GDM1 (cell line): ENCODE results near the gene REV1.
"Not testable (repeated sequence)": the region's sequence is repeated elsewhere in the genome, so short reads cannot be mapped to it uniquely, and the experiment has no call there.

Source experiments
- DNase-seq: peaks from one replicate; lab custom pipeline; 2025; lab: John Stamatoyannopoulos, UW

The REV1 gene

DNA sequence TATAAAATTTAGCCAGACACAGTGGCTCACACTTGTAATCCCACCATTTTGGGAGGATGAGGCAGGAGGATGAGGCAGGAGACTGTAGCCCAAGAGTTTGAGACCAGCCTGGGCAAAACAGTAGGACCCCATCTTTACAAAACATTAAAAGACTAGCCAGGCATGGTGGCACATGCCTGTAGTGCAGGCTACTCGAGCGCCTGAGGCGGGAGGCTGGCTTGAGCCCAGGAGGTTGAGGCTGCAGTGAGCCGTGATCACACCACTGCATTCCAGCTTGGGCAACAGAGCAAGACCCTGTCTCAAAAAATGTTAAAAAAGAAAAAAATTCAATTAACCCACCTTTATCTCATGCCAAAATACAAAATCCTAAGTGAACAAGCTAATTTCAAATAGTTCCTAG is 4.0 kb downstream of the REV1 start:
- no peak for DNase-seq

DNA sequence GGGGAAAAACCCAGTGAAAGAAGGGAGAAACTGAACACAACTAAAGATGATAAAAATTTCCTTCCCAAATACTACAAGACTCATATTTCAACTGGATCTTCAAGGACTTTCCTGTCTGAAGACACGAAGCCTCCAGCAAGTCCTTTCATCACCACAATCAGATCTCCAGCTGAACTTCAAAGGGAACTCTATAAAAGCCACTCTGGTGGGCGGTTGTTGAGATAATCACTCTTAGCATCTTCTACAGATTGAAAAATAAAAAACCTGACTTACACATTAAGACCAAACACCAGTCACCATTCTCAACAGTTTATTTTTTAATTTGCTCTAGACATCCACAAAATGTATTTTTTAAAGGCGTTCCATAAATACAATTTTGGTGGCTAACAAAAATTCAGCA is 4.4 kb downstream of the REV1 start:
- no peak for DNase-seq

DNA sequence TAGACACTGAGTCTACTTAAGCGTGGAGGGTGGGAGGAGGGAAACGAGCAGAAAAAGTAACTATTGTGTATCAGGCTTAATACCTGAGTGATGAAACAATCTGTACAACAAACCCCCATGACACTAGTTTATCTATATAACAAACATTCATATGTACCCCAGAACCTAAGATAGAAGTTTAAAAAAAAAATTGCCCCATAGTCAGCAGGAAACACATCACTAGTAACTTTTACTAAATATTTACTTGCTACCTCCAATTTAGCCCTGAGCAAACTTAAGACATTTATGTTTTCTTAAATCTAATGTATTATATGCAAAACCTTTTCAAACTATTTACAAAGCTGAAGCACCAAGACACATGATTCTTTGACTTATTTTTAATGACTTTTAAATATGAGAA is 5.6 kb downstream of the REV1 start:
- DNase-seq, result no peak

DNA sequence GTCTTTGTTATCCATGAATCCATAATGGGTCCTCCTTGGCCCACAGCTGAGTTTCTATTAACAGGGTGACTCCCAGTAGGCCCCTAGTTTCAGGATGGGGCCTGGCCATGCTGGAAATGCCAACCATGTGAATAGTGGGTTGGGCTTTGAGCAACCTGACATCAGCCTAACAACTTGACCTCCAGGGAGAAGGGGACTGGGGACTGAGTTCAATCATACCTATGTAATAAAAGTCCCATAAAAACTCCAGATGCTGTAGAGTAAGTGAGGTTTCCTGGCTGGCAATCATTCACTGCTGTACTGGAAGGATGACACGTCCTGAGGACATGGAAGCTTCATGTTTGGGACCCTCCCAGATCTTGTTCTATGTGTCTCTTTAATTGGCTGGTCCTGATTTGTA is 7.9 kb downstream of the REV1 start:
- DNase-seq, result no peak

DNA sequence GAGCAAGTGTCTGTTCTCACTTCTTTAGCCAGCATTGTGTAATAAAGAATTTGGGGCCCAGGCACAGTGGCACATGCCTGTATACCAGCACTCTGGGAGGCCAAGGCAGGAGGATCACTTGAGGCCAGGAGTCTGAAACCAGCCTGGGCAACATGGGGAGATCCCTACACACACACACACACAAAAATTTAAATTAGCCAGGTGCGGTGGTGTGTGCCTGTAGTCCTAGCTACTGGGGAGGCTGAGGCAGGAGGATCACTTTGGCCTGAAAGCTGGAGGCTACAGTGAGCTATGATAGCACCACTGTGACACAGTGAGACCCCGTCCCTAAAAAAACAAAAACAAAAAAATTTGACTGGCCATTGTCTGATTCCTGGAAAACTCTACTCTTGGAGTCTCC is 8.3 kb downstream of the REV1 start:
- no peak for DNase-seq

DNA sequence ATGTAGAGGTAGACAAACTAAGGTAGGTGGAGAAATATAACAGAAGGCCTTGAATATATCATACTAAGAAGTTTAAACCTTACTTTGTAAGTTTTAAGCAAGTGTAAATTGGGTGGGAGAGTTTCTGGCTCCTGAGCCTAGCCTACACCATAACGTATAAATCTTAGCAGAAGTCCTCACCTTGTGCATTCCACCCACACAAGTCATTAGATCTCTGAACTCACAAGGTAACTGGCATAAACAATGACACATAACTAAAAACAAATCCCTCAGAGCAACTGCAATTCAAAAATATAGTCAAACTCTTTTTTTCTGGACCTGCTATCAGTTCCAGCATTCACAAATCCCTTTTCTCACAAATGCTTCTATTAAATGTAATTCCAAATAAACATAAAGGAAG is 9.4 kb downstream of the REV1 start:
- DNase-seq, result no peak

DNA sequence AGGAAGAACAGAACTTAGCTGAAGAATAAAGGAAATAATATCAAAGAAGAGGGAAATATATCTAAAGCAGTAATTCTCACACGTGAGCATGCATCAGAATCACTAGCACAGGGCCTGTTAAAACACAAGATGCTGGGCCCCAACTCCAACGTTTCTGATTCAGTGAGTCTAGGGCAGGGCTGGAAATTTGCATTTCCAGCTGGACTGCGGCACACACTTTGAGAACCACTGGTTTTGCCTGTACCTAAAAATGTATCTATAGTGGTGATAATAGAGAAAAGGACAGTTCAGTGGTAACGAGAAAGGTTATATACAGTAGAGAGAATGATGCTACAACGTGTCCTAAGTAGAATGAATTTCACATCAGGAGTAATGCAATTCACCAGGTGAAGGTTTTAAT is 11.2 kb downstream of the REV1 start:
- no peak for DNase-seq

DNA sequence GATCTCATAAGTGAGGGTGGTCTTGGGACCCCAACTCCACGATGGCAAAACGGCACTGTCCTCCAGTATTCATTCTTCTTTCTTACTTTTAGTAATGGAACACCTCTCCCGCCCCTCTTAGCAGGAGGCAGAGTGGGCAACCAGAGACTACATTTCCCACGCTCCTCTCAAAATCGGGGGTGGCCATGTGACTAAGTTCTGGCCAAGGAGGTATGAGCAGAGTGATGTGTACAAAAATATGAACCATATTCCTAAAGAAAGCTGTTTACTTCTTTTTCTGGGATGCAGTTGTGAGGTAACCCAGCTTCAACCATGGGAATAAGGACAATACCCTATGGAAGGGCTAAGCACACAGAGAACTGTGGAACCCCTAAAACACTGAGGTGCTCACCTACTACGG is 12.8 kb downstream of the REV1 start:
- no peak for DNase-seq

DNA sequence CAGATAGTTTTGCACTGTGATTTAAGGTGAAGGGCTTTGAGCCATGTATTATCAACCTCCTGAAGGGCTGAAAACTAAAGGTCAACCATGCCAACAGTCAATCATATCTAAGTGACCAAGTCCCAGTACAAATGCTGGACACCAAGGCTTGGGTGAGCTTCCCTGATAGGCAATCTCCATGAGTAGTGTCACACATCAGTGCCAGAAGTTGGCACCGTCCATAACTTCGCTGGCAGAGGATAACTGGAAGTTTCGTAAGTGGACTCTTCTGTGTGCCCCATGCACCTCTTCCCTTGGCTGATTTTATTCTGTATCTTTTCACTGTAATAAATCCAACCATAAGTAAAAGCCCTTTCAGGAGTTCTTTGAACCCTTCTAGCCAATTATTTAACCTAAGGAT is 13.2 kb downstream of the REV1 start:
- DNase-seq, result no peak

DNA sequence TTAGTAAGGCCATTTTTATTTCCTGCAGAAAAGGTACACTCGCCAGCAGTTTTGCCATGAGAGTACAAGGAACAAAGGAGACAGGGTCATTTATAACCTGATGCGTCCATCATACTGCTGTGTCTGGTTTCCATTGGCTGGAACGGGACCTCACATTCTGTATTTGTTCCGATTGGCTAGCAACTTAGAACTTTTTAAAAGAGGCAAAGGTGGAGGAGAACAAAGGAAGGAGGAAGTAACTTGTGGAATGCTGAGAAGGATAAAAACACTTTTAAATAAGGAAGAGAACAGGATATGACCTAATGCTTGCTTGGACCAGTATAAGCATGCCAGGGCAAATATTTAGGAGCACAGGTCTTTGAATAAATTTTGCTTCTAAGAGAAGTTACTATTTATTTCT is 14.7 kb downstream of the REV1 start:
- not testable (repeated sequence) for DNase-seq

DNA sequence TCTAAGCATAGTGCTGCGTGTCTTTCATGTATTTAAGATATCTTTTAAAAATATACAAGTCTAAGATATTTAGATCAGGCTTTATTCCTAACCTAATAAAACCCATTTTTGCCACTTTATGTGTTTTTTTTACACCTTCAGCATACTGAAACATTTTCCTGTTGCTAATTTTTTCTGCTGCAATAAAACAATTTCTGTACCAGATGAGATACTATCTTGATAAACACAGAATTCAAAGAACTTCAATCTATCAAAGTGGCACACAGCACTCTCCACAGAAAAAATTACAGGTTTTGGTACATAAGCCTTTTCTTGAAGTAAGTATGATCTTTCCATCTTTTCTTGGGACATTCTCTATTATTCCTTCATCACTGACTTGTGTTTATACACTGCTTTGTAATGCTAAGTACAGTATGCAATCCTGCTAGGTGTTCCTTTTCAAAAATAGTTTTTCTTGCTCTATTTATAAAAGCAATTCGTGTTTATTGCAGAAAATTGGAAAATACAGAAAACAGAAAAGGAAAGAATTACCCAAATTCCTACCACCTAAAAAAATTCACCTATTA is 16.2 kb downstream of the REV1 start:
- DNase-seq, result no peak

DNA sequence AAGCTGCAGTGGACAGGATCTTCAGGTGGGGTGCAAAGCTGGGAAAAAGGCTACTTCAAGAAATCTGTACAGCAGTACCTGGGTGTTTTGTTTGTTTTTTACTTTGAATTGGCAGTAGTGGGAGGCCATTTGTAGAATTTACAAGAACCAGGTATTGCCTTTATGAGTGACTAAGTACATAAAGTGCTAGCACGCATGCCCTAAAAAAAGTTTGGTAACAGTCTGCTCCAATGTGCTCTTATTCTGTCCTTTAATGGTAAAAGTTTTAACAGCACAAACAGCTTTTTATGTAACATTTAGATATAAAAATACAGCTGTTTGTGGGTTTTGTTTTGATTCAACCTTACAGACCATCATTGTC is 17.2 kb downstream of the REV1 start:
- no peak for DNase-seq

DNA sequence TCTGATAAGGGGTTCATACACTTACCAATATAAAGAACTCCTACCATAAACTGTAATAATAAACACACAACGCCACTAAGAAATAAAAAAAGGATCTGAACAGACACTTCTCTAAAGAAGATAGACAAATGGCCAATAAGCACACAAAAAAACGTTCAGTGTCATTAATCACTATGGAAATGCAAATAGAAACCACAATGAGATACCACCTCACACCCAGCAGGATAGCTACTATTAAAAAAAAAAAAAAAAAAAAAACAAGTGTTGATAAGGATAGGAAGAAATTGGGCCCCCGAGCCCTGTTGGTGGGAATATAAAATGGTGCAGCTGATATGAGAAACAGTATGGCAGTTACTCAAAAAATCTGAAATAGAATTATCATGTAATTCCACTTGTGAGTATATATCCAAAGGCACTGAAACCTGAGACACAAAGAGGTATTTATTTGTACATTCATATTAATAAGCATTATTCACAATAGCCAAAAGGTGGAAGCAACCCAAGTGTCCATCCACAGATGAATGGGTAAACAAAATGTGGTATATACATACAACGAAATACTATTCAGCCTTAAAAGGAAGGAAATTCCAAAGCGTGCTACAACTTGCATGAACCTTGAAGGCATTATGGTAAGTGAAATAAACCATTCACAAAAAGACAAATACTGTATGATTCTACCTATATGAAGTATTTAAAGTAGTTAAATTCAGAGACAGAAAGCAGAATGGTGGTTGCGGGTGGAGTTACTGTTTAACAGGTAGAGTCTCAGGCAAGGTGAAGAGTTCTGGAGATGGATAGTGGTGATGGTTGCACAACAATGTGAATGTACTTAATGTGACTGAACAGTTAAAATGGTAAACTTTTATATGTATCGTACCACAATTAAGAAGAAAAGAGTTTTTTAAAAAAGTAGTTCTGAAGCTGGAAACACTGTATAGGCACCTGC is 17.9 kb downstream of the REV1 start:
- DNase-seq, result no peak

DNA sequence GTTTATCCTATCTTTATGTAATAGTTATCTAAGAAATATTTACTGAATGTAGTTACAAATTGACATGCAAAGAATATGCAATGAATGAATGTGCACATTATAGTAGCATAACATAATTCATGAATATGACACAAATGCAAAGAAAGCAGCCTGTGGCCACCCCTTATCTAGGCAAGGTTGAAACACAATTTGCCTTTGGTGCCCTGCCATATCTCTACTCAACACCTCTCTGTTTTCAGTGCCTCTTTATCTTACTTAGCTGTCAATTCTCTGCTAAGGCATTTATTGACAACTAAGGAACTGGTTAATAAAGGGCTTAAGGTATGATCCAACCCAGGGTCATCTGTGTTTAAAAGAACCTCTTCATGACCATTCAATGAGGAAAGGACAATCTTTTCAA is 18.9 kb downstream of the REV1 start:
- no peak for DNase-seq

DNA sequence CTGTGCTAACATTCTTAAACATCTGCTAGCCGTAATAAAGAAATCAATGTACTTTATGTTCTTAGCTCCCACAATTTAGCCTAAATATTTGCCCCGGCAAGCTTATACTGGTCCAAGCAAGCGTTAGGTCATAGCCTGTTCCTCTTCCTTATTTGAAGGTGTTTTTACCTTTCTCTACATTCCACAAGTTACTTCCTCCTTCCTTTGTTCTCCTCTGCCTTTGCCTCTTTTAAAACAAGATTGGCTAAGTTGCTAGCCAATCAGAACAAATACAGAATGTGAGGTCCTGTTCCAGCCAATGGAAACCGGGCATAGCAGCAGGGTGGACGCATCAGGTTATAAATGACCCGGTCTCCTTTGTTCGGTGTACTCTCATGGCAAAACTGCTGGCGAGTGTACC is 19.4 kb downstream of the REV1 start:
- not testable (repeated sequence) for DNase-seq

DNA sequence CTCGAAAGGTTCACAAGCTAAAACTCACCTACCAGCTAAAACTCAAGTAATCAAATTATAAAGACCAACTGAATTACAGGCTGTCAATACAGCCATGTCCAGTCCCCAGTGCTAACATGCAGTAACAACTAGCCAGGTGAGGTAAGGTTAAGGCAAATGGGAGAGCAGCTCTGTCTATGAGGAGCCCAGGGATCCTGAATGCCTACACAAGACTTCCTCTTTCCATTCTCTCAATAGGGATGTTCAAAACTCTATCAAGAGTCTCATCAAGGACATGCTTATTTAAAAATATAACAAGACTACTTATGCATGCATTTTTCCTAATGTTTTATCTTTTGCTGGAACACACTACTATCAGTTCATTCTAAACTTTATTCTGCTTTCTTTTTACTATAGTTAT is 20.4 kb downstream of the REV1 start:
- DNase-seq, result no peak

DNA sequence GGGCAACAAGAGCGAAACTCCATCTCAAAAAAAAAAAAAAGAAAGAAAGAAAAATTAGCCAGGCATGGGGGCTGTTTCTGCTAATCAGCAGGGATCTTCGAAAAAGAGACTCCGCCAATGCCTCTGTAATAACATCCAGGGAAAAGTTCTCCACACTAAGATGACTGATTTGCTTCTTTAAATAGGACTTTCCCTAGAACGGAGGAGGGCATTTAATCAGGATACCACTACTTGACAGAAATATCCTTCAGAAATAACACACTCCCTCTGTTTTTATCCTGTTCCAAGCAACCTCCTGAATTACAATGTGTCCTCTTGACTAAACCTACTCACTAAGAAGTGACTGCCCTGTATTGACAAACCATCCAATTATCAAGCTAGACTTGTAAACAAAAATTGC is 21.7 kb downstream of the REV1 start:
- DNase-seq, result no peak

DNA sequence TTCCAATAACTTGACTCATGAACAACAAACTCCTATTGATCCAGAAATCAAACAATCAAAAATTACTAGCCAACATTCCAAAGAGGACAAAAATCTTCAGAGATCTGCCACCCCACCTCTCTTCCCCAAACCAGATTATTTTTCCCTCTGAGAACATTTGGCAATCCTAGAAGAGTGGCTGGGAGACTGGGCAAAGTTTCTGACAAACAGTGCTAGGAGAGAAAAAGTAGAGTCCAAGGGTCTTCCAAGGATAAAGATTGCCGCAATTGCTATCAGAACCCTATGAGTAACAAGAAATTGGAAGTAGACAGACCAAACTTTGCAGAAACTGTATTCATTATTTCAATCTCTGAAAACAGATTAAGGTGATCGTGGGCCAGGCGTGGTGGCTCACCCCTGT is 22.4 kb downstream of the REV1 start:
- DNase-seq, result no peak

DNA sequence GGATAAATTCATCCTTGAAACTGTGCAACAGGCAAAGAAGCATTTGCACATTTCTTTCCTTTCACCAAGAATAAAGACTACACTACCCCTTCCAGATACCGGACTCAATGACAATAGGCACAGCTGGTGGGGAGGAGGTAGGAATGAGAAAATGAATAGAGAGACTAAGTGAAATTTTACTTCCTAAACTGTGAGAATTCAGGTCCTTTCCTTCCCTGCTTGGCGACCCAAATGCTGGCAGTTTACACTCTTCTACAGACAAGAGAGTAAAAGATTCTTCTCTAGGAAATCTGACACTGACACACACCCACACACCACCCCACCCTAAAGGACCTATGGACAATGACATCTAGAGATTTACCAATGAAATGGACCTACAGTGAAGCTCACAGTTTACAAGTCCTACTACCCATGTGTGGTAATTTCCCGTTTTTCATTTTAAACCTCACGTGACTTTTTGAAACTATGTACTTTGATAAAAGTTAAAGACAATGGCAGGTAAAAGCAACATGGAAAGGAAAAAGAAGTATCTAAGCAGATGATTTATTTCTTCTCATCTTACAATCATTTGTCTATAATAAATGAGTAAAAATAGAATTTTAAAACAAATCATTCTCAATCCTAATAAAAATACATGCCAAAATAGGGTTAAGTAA is 27.9 kb downstream of the REV1 start:
- DNase-seq, result no peak

DNA sequence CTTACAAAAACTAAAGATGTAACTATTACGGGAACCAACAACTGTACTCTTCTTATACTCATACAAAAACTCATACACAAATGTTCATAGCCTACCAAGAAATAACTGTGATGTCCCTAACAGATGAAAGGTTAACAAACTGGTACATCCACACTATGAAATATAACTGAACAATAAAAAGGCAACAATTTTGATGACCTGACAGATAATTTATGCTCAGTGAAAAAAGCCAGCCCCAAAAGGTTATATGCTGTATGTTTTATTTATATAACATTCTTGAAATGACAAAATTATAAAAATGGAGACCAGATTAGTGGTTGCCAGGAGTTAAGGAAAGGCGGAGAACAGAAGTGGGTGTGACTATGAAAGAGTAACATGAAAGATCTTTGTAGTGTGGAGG is 31.3 kb downstream of the REV1 start:
- DNase-seq, result no peak

DNA sequence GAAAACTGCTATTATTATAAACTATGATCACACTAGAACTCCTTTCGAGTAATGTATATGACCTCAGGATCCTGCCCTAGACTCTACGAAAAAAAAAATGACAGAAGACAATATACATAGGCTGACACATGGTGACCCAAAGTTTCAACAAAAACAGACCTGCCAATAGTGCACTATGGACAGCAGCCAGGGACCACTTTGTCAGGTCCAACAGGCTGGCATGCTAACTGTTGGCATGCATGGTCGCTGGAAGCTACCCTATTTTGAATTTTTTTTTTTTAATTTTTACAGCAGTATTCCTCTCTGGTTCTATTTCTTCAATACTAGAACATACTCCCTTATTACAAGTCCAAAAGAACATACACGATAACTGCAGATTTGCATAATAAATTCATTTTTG is 38.1 kb downstream of the REV1 start:
- DNase-seq, result no peak

DNA sequence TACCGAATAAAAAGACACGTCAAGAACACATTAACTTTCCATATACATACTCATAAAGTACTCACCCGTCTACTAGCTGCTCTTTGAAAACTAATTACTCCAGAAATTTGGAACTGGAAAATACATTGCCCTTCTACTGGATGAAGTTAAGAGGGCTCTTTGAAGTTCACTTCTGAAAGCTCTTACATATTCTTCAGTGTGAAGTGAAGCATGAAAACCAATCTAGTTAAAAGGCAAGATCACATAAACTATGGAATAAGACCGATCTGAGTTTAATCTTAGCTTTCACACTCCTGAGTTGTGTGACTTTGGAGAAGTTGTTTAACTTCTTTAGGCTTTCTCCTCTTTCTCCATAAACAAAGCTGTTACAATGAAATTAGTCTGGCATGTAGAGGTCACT is 38.5 kb downstream of the REV1 start:
- DNase-seq, result no peak

DNA sequence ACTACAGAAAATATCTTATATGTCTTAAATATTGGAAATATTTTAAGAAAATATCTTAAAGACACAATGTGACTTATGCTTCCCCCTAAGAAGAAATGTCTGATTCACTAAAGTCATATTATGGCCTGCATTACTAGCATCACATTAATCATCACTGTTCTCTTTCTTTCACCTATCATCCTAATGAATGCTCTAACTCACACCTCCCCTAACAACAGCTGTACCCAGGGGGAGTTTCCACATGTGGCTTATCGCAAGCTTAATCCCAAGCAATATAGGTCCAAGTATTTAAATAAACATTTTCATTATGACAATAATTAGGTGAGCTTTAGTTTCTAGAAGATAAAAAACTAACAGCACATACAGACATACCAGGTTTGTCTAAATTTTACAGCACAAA is 39.6 kb downstream of the REV1 start:
- DNase-seq, result no peak
